Suppressor macrophage treated with lipopolysaccharide for 4 hours (primary cell): ENCODE data around the gene CHN2.

ENCODE experiments used
- DNase-seq: peaks from one replicate; pipeline ENCODE4 v3.0.0-alpha.2; 2020

CHN2 gene

DNA sequence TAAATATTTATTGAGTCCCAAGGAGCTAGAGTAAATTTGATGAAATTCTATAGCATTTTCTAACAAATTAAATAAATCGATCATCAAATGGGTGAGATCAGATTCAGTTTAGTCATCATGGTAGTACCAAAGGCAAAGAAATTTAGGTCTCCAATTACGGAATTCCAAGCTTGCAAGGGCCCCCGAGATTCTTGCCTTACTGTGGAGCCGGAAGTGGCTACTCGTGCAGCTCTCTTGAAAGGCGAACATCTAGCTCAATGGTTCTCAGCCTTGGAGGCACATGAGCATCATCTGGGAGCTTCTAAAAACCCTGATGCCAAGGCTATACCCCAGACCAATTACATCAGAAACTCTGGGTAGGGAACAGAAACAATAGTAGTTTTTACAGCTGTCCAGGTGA lies 251.2 kb downstream of the CHN2 start:
- no peak for DNase-seq

DNA sequence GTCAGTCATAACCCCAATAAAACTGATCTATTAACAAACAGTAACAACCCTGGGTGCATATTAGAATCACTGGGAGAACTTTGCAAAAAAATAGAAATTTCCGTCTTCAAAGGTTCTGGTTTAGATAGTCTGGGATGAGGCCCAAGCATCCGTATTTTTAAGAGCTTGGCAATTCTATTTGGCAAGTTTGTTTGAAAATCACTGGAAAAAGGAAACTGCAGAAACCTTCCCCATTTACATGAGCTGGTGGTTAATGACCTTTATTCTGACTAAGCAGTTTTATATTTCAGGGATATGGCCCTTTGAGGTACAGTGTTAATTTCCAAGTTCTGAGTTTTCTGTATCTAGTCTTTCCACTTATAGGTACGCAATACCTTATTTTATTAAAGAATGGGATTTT lies 253.3 kb downstream of the CHN2 start:
- DNase-seq, result no peak

DNA sequence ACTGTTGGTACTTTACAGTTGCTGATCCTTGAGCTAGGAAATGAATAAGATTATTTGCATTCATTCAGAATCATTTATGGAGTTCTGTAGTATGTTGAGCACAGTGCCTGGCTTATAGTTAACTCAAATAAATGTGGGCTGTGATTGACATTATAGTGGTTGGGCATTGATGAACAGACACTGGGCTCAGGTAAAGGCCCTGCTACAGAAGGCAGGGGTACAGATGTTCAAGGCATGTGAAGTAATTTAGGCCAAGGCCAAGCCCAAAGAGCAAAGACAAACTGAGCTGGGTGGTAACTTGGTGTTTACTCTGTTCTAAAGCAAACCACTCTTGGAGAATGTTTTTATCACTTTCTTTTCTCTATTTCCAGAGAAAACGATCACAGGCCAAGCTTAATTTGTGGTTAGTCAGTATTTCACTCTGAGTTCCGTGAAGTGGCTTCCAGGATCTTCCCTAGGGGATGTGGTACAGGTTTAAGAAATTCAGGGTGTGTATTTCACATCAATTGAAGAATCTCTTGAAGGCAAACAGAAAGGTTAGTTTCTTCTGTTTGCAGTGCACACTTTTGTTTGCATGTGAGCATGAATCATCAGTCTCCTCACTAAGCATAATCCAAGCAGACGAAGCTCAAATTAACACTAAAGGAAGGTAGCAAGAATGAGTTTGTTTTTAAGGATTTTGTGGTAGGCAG lies 255.1 kb downstream of the CHN2 start:
- DNase-seq, result no peak

DNA sequence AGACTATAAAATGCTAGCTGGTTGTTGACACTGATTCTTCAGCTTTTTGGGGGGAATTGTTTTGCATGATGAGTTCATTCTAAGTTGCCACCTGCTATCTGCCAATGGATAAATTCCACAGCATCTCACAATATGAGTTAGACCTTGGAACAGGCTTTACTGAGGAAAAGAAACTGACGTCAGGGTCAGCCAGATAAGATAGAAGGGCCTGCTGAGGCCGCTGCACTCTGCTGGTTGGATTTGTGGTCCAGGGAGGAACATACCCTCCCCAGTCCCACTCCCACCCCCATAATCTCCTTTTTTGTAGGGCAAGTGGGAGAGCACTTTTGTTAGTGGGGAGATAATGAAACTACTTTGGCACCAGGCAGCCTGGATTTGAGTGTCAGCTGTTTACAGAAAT lies 258.4 kb downstream of the CHN2 start:
- no peak for DNase-seq

DNA sequence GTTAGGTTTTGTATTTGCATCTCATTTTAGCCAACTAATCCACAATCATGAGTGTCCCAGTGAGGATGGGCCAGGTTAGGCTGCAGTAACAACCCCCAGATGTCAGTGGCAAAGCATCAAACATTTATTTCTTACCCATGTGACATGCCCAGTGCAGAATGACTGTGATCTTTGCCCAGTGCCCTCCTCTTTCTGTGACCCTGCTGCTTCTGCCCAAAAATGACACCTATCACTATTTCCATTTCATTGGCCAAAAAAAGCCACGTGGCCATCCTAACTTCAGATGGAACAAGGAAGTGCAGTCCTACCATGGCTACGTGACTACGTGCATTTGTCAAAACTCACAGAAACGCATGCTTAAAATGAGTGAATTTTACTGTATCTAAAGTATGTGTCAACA lies 259.9 kb downstream of the CHN2 start:
- DNase-seq, result no peak

DNA sequence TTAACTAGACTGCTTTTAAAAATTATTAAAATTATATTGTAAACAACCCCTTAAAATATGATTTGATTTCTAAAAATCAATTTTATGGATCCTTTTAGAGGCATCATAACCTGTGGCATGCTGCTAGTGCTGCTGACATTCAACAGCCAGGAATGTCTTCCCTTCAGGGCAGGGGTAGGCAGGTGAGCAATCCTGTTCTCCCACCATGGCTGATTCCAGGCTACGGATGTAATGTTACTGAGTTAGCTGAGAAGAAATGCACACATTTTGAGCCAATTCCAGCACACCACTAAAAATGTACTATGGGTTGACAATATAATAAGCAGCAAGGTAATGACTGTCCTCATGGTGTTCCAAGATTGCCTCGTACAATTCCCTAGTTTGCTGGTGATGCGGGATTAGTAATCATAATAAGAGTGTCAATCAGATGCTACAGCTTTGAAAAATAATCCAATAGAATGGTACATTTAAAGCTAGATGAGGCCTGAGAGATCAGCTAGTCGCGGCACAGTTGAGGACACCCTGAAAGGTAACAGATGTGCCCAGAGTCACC lies 260.4 kb downstream of the CHN2 start:
- no peak for DNase-seq

DNA sequence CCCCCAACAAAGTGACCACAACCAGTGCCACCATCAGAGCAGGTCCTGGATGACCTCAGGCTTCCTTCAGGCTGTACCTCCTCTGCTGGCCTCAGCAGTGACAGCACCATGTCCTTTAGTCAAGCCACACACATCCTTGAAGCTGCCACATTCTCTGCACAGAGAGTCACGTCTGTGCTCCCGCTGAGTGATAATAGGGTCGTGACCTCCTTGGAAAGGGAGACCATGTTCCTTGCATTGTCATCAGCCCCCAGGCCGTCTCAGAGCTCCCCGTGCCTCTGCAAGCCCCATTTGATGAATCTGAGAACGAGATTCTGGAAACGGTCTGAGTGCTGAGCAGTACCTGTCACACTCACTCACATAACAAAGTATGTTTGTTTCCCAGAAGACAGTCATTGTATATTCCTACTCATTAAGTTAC lies 262.6 kb downstream of the CHN2 start:
- DNase-seq, result no peak

DNA sequence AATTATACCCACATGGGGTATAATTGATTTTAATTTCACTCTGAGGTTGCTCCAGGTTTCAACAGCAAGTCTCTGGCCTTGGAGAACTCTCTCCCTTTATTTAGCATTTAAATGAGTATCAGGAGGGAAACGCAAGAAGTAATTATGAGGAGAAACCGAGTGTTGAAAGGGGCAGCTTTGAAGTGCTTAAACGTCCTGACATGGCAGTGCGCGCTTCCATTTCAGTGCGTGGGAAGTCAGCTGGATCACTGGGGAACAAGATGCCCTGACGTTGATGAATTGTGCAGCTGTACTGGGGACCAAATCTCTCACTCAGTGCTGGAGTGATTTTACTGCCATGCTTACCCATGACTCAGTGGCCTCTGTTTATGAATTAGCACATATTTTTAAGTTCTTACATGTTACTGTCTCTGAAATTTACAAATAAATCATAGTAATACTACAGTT lies 263.0 kb downstream of the CHN2 start:
- DNase-seq, result no peak

DNA sequence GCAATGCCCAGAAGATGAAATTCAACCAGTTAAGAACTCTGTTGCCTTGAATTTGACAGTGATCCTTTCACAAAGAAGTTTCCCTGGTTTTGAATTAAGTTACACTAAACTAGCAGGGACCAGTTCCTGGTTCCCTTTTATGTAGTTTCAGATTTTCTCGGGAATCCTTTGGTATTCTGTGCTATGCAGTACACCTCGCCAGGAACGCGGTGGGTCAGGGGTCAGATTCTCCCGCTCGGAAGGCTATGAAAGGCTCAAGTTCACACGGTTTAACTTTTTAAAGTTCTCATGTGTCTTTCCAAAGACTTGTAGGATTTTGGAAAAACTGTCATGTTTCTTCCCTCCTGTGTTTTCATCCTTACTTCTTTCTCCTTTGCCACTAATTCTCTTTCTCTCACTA lies 264.4 kb downstream of the CHN2 start:
- no peak for DNase-seq

DNA sequence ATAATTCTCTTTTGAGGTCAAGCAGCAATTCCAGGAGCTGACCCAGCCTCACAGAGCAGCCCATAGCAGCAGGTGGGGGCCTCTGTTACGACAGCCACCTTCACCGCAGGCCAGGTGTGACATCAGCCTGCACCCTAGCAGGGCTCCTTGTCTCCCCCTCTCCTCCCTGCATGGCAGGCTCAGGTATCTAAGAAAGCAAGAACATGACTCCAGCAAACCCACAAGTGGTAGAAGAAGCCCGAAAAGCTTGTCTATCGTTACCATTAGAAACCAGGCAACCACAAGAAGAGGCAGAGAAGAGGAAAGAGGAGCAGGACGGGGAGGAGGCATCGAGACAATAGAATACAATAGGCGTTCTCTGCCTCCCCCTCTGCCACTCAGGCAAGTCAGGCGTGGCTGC lies 265.0 kb downstream of the CHN2 start:
- DNase-seq, result no peak

DNA sequence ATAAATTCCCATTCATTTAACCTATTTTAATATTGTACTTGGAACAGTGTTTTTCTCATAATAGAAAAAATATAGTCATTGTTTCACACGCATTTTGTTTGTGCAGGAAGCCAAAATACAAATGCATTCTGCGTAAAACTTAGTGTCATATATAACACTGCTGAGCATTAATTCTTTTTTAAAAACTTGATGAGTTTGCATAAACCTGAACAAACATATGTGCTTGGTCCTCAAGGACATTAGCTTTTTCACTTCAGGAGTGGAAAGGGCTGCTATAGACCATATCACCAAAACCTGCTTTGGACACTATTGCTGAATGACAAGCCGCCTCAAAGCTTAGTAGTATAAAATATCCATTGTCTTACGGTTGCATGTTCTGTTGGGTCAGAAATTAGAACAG lies 267.4 kb downstream of the CHN2 start:
- no peak for DNase-seq

DNA sequence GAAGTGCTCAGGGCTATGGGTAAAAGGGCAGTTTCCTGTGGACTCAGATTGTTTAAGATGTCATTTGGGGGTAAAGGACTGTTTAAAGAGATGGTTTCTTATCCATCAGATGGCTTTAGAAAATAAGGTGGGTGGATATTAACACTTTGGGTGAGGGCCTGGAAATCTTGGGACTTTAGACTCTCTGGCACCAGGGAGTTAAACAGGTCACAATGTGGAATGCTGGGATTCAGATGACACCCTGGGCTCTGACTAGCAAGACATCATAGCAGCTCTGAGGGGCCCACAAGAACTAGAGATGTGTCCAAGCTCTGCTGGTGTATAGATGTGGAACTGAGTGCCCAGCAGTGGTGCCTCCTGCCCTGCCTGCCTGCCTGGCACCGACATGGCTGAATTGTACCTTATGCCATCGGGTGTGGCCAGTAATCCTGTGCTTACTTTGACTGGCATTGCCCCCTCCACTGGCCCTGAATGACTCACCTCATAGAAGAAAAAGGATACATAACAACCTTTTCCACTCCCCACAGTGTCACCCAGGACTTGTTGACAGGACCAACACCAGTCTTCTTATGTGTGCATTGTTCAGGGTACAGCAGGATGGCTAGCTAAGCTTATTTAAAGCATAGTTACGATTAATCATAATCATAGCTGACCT lies 269.1 kb downstream of the CHN2 start:
- DNase-seq, result no peak

DNA sequence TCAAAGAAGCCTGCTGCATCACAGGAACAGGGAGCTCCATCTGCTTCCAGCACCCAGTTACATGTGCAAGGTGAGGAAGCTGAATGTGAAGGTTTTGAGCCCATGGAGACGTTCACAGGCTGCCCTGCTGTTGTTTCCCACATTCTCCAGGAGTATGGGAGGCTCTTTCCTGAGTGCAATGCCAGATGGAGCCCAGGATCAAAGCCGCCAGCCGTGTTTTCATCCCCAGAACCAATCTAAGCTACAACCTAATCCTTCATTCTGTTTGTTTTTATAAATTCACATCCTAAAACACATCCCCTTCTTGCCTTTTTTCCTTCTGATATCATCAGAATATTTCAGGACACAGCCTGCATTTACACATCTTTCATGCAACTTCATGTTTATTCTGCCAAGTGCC lies 270.2 kb downstream of the CHN2 start:
- DNase-seq, result no peak

DNA sequence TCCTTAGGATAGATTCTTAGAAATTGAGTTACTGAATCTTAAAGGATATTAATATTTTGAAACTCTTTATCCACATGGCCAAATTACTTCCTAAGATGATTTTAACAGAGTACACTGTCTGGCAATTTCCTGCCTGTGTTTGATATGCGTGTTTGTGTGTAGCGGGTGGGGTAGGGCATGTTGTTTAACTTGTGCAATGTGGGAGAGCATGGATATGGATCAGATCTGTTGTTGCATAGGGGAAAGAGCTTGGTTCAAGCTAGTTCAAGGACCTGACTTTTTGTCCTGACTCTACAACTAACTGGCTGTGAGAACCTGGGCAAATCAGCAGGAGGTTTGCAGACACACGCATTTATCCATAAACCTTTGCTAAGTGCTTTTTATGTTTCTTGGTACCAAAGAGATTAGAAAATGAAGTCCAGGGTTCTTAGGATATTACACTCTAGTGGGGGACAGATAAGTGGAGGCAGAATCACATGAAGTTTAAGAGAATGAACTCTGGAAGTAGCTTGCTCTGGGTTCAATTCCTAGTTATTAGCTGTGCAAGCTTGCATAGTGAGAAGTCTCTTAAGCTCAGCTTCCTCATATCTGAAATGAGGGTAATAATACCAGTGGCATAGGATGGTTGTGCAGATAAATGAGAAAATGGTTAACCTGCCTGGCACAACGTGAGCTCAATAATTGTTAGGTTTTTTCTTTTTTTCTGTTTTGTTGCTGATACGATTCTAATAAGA lies 272.8 kb downstream of the CHN2 start:
- no peak for DNase-seq

DNA sequence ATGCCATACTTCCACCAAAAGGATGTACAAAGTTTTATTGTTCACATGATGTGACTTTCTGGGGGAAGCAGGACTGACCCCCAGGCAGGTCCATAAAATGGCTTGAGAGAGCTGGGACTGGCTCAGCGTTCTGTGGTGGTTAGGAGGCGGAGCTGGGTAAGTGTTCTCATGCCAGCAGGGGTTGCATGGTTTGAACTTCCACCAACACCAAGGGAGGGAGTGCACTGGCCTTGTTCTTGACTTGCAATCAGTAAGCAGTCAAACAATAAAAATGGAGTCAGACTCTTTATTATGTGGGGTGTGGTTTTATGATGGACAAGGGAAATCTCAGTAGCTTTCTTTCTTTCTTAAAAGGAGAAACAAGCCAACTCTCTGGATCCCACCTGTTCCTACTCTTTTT lies 273.6 kb downstream of the CHN2 start:
- DNase-seq, result no peak

DNA sequence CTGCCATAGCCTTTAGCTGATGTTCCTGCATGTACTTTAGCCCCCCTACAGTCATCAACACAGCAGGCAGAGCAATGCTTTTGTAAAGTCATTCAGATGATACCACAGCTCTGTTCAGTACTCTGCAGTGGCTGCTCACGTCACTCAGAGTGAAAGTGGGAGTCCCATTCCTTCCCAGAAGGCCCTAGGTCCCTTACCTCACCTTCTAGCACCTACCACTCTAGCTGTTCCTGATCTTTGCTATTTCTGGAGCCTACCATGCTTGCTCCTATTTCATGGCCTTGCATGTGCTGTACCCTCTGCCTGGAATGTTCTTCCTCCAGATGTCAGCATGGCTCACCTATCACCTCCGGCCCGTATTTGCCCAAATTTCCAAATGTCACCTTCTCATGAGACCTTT lies 274.7 kb downstream of the CHN2 start:
- DNase-seq, result no peak

DNA sequence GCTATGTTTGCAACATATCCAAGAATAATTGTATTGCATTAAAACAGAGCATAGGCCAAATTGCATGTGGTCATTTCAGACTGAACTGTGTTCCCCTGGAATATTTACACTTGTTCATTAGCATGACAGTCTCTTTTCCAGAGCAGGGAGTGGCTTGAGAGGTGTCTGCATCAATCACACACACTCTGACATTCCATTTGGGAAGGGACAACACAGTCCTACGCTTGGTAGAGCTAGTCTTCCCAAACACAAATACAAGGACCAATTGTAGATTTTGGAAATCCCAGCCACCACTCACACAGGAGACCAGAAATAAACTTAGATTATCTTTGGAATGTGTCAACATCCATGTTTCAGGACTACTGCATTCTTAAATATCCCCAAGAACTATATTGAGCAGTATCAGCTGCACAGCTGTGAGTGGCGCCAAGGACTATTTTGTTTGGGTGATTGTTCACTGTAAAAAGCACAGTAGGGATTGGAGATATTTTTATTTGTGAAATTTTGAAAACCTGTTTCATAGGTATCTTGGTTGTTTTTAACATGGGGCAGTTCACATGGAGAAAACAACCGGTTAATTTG lies 275.5 kb downstream of the CHN2 start:
- no peak for DNase-seq

DNA sequence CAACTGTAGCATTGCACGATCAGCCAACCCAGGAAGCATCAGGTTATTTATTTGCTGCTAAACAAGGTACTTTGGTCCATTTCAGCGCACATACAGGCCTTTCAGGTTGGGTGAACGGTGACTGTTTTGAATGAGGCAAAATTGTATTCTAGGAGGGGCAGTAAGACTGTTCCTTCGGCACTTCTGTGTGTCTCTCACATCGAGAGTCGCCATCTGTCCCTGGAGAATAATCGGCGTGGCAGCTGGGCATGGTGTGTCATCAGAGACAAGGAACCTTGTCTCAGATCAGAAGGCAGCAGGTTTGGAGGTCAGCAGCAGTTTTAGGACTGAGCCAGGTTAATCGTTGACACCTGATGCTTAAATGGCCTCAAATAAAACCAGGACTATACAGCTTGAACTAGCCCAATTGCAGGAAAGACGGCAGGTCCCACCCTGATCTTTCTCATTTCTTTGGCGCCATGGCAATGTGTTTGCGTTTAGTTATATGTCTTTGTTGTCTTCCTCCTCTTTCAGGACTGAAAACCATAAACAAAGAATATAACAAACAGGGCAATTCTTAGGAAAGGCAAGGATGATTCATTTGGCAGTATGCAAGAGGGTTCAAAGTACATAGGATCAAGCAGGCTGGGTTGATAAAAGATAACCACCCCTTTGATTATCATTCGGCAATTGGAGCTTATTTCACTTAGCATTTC lies 277.0 kb downstream of the CHN2 start:
- no peak for DNase-seq

DNA sequence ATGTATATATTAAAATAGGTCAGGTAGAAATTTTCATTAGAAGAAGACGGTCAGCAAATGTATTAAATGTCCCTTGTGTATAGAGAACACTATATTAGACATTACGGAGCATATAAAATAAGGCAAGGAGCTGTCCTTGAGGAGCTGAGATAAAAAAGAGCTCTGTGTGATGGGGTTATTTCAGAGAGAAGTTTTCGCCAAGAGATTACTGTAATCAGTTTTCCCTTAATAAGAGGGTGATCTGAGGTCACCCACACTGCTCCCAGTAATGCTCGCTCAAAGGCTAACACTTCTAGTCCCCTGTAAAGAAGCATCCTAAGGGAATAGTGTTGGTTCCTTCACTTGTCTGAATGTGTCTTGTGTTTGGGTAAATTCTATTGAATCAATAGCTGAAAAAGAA lies 282.3 kb downstream of the CHN2 start:
- no peak for DNase-seq

DNA sequence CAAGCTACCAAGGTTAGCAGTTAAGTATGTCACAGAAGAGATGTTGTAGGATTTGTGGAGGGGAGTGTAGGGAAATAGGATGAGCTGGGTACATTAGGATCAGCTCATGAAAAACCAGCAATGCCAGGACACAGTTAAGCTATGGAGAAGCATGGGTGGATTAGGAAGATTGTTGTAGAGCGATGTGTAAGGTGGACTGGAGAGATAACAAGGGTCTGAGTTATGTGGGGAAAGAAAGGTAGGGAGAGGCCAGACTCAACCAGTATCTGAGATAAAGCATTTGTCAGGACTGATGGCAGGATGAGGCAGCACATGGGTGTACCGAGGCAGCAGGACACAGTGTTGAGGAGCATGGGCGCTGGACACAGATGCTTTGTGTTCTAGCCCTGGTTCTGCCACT lies 283.7 kb downstream of the CHN2 start:
- no peak for DNase-seq

DNA sequence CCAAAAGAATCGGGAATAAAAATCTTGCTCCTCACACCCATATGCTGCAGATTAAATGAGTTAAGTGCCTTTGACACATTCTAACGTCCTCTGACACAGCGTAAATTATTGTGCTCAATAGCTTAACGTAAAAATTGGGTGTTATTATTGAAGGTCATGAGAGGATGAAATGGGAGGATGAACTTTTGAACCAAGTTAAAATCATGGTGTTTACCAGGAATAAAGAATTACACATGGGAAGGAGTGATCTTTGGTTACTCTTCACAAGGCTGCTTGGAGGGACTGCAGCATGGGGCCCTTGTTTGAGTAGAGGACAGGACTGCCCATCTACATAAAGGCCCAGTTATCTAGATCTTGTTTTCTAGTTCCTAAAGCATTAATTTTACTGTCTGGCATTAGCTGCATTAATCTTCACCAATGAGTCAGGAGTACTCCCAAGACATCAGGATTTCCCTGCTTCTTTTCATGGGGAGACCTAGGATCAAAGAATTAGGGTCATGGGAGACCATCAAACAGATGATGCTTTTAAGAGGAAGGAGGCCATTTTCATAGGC lies 284.2 kb downstream of the CHN2 start:
- DNase-seq, result no peak
